ENCODE measurements around the gene EPAS1. TPM values are rescaled to one million over a fixed set of nuclear protein-coding genes. Genes with fewer than 3 reads are reported as not detected.

Gene EPAS1
- total and polyA plus RNA-seq, 2 experiments from 2014 or later, result 1.4 to 4.8 TPM

GRCh38 chr2:46328291-46328690 is 31.1 kb downstream of the EPAS1 start:
- H3K4me3 ChIP-seq, result no peak overlapping the region
- TF ChIP-seq, protein P1, sequence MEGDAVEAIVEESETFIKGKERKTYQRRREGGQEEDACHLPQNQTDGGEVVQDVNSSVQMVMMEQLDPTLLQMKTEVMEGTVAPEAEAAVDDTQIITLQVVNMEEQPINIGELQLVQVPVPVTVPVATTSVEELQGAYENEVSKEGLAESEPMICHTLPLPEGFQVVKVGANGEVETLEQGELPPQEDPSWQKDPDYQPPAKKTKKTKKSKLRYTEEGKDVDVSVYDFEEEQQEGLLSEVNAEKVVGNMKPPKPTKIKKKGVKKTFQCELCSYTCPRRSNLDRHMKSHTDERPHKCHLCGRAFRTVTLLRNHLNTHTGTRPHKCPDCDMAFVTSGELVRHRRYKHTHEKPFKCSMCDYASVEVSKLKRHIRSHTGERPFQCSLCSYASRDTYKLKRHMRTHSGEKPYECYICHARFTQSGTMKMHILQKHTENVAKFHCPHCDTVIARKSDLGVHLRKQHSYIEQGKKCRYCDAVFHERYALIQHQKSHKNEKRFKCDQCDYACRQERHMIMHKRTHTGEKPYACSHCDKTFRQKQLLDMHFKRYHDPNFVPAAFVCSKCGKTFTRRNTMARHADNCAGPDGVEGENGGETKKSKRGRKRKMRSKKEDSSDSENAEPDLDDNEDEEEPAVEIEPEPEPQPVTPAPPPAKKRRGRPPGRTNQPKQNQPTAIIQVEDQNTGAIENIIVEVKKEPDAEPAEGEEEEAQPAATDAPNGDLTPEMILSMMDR (IDR thresholded peaks at IDR 0.05; ENCODE audit: low read depth, low read length), result no peak

GRCh38 chr2:46328829-46329228 is 31.6 kb downstream of the EPAS1 start:
- Histone ChIP-seq H3K27ac (no peak overlapping the region), H3K36me3 (no peaks in the 10 kb centered on the region), H3K27me3 (no peaks in the 10 kb centered on the region), H3K9me3 (ENCODE audit: low read depth) (no peaks in the 10 kb centered on the region), H3K4me3 (no peak overlapping the region), H3K4me1 (ENCODE audit: low read depth) (peaks cover 17% of the 10 kb centered on the region)
- no peak for DNase-seq (ENCODE audit: low read depth in 1 of 2, low spot score in 1 of 2)
- TF ChIP-seq, protein P1 (IDR thresholded peaks at IDR 0.05; ENCODE audit: low read depth, low read length), result no peak

More at GRCh38 chr2:46328291-46328690, 31.1 kb downstream of the EPAS1 start:
- Histone ChIP-seq H3K9me3 (ENCODE audit: low read depth) (no peaks in the 10 kb centered on the region), H3K27ac (no peak overlapping the region), H3K27me3 (no peaks in the 10 kb centered on the region), H3K4me1 (ENCODE audit: low read depth) (peaks cover 17% of the 10 kb centered on the region), H3K36me3 (no peaks in the 10 kb centered on the region)
- DNase-seq (ENCODE audit: low read depth in 1 of 2, low spot score in 1 of 2), result no peak

- Histone ChIP-seq H3K4me1 (ENCODE audit: low read depth) (peaks cover 17% of the 10 kb centered on the region), H3K4me3 (no peak overlapping the region), H3K9me3 (ENCODE audit: low read depth) (no peaks in the 10 kb centered on the region), H3K36me3 (no peaks in the 10 kb centered on the region), H3K27ac (no peak overlapping the region), H3K27me3 (no peaks in the 10 kb centered on the region)
- TF ChIP-seq, protein P1 (IDR thresholded peaks at IDR 0.05; ENCODE audit: low read depth, low read length), result no peak
- DNase-seq (ENCODE audit: low read depth in 1 of 2, low spot score in 1 of 2), result no peak
These were observed 32.1 kb downstream of the EPAS1 start for GRCh38 chr2:46329340-46329739.

DNA sequence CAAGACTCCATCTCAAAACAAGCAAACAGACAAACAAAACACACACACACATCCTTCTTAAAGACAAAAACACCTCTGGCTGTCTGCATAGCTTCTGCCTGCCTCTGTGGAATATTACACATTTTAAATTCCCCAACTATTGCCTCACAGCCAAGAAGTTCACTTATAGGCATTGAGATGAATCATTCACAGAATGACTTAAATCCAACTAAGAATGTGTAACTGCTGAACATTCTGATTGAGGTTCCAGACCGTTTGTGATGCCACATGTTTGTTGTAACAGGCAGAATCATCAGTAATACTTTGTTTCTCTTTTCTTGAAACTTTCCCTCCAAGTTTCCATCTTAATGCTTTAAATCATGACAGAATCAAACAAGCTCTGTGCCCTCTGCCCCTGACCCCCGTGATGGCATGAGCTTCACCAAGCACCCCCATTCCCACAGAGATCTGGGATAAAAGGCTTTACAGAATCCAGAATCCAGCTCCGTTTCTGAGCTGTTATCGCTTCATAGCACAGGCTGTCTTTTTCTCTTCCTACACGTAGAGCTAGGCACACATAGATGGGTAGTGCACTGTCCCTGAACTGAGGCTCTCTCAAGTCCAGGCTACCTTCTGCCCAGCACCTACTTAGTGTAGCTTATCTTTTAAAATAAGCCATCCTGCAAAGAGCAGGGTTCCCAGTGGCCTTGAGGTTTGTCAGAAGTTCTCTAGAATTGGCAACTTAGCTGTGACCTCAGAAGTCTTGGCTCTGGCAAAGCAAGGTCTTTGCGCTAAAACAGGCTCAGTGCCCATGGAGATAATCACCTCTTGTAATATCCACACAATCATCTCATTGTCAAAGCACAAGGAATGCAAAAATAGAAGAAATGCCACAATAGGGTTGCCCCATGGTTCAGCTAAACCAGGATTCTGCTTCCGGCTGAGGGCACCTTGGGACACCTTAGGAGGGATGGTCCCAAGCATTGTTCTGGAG is 32.9 kb downstream of the EPAS1 start:
- Histone ChIP-seq H3K4me3 (no peak overlapping the region), H3K36me3 (no peaks in the 10 kb centered on the region), H3K4me1 (ENCODE audit: low read depth) (peaks cover 22% of the 10 kb centered on the region), H3K27ac (no peak overlapping the region), H3K9me3 (ENCODE audit: low read depth) (no peaks in the 10 kb centered on the region), H3K27me3 (no peaks in the 10 kb centered on the region)
- peak in 1 of 2 donors; percentile 90 for DNase-seq (ENCODE audit: low read depth in 1 of 2, low spot score in 1 of 2)
- TF ChIP-seq, protein P1 (IDR thresholded peaks at IDR 0.05; ENCODE audit: low read depth, low read length), result no peak

DNA sequence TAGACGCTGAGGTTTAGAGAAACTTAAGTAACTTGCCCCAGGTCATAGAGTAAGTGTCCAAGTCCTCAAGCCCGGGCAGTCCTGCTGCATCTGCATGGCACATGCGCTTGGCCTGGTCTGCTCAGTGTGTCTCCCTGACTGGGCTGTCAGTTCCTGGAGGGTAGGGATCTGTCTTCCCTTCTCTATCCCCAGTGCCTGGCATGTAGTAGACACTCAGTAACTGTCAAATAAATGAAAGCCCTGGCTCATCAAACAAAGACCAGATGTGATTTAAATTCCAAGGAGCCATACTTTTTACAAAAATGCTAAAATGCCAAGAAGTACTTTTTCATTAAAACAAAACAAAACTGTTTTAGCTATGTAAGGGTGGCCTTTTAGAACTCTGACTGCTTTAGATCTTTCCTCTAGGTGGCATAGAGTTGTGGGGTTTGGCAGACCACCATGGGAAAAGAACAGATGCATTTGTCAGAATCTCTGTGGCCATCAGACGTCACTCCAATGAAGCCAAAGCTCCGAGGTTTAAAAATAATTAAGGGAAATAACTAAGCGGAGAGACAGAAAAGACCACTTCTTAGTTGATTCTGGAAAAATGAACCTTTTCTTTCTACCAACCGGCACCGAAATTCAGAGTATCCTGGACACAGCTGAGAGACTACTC is 34.0 kb downstream of the EPAS1 start:
- Histone ChIP-seq H3K36me3 (no peaks in the 10 kb centered on the region), H3K27me3 (no peaks in the 10 kb centered on the region), H3K4me3 (no peak overlapping the region), H3K4me1 (ENCODE audit: low read depth) (peaks cover 34% of the 10 kb centered on the region), H3K9me3 (ENCODE audit: low read depth) (no peaks in the 10 kb centered on the region), H3K27ac (peak overlapping the region; percentile 9)
- TF ChIP-seq, protein P1 (IDR thresholded peaks at IDR 0.05; ENCODE audit: low read depth, low read length), result no peak
- DNase-seq (ENCODE audit: low read depth in 1 of 2, low spot score in 1 of 2), result no peak

Measured in cardiac muscle cell (in vitro differentiated cells and primary cell).